ENCODE results near the gene TNFRSF4. TPM values are rescaled to one million over a fixed set of nuclear protein-coding genes. Genes with fewer than 3 reads are reported as not detected.

Gene TNFRSF4
- total RNA-seq, 1 donor from 2014 or later: not detected

DNA sequence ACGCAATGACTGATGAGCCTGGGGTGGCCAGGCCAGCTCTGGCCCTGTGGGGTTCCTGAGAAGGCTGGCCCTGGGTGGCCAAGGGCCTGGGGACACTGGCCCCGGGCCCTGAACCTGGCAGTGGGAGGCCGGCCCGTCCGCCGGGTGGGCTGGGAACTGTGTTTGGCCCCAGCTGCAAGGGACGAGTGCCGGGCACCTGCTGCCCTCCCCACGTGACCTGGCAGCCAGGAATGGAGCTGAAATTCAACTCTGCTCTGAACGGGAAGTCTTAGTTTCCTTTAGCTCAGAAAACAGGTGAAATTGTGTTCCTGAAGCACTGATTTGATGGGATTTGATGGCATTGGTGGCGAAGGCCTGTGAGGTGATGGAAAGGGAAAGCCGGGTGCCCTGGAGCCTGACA is 48.5 kb downstream of the TNFRSF4 start:
- DNase-seq (ENCODE audit: low spot score): no peak
- Histone ChIP-seq H3K27me3 (peaks cover 38% of the 10 kb centered on the region), H3K4me2 (no peak overlapping the region), H3K9ac (no peak overlapping the region), H4K20me1 (ENCODE audit: low read depth) (no peaks in the 10 kb centered on the region), H3K9me3 (ENCODE audit: low read depth) (no peaks in the 10 kb centered on the region), H3K4me3 (no peak overlapping the region), H3K4me1 (peaks cover 28% of the 10 kb centered on the region), H3K27ac (no peak overlapping the region), H3K36me3 (no peaks in the 10 kb centered on the region), H3F3A (ENCODE audit: low read depth) (peaks cover 17% of the 10 kb centered on the region), H3K79me2 (ENCODE audit: low read depth) (no peaks in the 10 kb centered on the region), H2AFZ (replicated peaks) (no peak overlapping the region)
- no peak overlapping the region for H3K4me3 Mint-ChIP-seq
- no peaks in the 10 kb centered on the region for H3K36me3 Mint-ChIP-seq
- TF ChIP-seq EZH2 (IDR thresholded peaks at IDR 0.05) (no peak), EZH2phosphoT487 (IDR thresholded peaks at IDR 0.05) (no peak)
- TF ChIP-seq, protein P1, sequence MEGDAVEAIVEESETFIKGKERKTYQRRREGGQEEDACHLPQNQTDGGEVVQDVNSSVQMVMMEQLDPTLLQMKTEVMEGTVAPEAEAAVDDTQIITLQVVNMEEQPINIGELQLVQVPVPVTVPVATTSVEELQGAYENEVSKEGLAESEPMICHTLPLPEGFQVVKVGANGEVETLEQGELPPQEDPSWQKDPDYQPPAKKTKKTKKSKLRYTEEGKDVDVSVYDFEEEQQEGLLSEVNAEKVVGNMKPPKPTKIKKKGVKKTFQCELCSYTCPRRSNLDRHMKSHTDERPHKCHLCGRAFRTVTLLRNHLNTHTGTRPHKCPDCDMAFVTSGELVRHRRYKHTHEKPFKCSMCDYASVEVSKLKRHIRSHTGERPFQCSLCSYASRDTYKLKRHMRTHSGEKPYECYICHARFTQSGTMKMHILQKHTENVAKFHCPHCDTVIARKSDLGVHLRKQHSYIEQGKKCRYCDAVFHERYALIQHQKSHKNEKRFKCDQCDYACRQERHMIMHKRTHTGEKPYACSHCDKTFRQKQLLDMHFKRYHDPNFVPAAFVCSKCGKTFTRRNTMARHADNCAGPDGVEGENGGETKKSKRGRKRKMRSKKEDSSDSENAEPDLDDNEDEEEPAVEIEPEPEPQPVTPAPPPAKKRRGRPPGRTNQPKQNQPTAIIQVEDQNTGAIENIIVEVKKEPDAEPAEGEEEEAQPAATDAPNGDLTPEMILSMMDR (IDR thresholded peaks at IDR 0.05): no peak
- no peaks in the 10 kb centered on the region for H3K9me3 Mint-ChIP-seq
- peak overlapping the region; percentile 74 for H3K27ac Mint-ChIP-seq
- H3K27me3 Mint-ChIP-seq (ENCODE audit: insufficient read depth, low read depth): peaks cover 6% of the 10 kb centered on the region
- H3K4me1 Mint-ChIP-seq: peaks cover 14% of the 10 kb centered on the region

DNA sequence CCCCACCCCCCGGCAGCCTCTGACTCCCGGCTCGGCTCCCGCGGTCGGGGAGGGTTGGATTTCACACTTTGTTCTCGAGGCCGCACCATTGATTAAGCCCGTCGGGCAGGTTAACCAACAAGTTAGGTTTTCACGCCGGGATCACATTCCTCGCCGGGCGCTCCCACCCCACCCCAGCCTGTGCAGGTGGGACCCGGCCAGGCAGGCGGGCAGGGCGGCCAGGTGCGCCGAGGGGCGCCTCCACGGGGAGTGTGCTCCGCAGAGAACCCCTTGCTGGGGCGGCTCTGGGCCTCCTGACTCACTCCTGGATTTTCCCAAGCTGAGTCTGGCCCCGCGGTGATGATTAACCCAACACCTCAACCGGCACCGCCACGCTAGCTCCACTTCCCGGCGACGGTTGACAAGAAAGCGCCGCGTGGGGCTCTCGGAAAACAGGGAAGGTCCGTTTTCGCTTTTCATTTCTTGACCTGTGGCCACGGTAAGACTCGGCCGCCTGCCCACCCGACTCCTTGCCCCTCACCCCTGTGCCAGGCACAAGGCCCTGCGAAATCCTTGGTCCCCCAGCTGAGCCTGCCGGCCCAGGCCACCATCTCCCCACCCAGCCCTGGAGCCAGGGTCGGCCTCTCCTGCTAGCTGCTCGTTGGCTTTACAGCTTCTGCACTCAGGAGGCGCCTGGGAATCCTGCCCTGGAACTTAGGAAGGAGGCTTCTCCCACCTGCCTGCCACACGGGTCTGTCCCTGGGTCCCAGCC is 49.1 kb downstream of the TNFRSF4 start:
- Mint-ChIP-seq H3K27ac (no peak overlapping the region), H3K27me3 (ENCODE audit: insufficient read depth, low read depth) (peaks cover 8% of the 10 kb centered on the region)
- H3K4me3 ChIP-seq: no peak overlapping the region

DNA sequence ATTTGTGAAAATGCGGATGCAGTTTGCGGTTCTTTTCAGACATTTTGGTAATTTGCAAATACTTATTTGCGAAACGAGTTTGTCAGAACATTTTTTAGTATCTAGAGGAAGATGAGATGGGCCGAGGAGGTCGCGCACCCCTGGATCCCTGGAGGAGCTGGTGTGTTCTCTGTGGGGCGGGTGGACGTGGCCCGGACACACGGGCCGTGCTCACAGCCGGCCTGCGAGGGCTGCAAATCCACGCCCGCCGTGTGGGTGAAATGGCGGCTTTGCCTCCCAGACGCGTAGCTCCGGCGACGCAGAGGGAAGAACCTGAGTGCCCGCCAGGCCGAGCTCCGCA is 49.6 kb downstream of the TNFRSF4 start:
- peaks cover 28% of the 10 kb centered on the region for H3K4me1 ChIP-seq
- DNase-seq (ENCODE audit: low spot score): no peak
- H3K27ac ChIP-seq: no peak overlapping the region
- peaks cover 38% of the 10 kb centered on the region for H3K27me3 ChIP-seq
- Mint-ChIP-seq H3K27me3 (ENCODE audit: insufficient read depth, low read depth) (peaks cover 9% of the 10 kb centered on the region), H3K36me3 (no peaks in the 10 kb centered on the region), H3K4me3 (no peak overlapping the region), H3K9me3 (no peaks in the 10 kb centered on the region), H3K27ac (peak overlapping the region; percentile 90), H3K4me1 (peaks cover 8% of the 10 kb centered on the region)
- H3K79me2 ChIP-seq (ENCODE audit: low read depth): no peaks in the 10 kb centered on the region
- H3K36me3 ChIP-seq: no peaks in the 10 kb centered on the region
- TF ChIP-seq, protein P1 (IDR thresholded peaks at IDR 0.05): no peak
- TF ChIP-seq EZH2 (IDR thresholded peaks at IDR 0.05) (no peak), EZH2phosphoT487 (IDR thresholded peaks at IDR 0.05) (no peak)
- peaks cover 17% of the 10 kb centered on the region for H3F3A ChIP-seq (ENCODE audit: low read depth)
- no peaks in the 10 kb centered on the region for H4K20me1 ChIP-seq (ENCODE audit: low read depth)
- H3K4me3 ChIP-seq: no peak overlapping the region
- H2AFZ ChIP-seq (replicated peaks): no peak overlapping the region
- no peak overlapping the region for H3K9ac ChIP-seq
- H3K4me2 ChIP-seq: peak overlapping the region; percentile 22
- H3K9me3 ChIP-seq (ENCODE audit: low read depth): no peaks in the 10 kb centered on the region

More for the DNA sequence above, 49.1 kb downstream of the TNFRSF4 start:
- peak; percentile 62 for DNase-seq (ENCODE audit: low spot score)
- H2AFZ ChIP-seq (replicated peaks): no peak overlapping the region
- no peaks in the 10 kb centered on the region for H3K36me3 ChIP-seq
- no peak overlapping the region for H3K9ac ChIP-seq
- H4K20me1 ChIP-seq (ENCODE audit: low read depth): no peaks in the 10 kb centered on the region
- TF ChIP-seq EZH2phosphoT487 (IDR thresholded peaks at IDR 0.05) (no peak), EZH2 (IDR thresholded peaks at IDR 0.05) (no peak)
- TF ChIP-seq, protein P1 (IDR thresholded peaks at IDR 0.05): no peak
- no peak overlapping the region for H3K27ac ChIP-seq
- Mint-ChIP-seq H3K36me3 (no peaks in the 10 kb centered on the region), H3K4me1 (peaks cover 10% of the 10 kb centered on the region), H3K4me3 (no peak overlapping the region), H3K9me3 (no peaks in the 10 kb centered on the region)
- H3K4me2 ChIP-seq: peak overlapping the region; percentile 22
- H3K9me3 ChIP-seq (ENCODE audit: low read depth): no peaks in the 10 kb centered on the region
- peaks cover 38% of the 10 kb centered on the region for H3K27me3 ChIP-seq
- no peaks in the 10 kb centered on the region for H3K79me2 ChIP-seq (ENCODE audit: low read depth)
- peaks cover 17% of the 10 kb centered on the region for H3F3A ChIP-seq (ENCODE audit: low read depth)
- H3K4me1 ChIP-seq: peaks cover 28% of the 10 kb centered on the region
